ENCODE measurements around the gene OR2J2.

DNA sequence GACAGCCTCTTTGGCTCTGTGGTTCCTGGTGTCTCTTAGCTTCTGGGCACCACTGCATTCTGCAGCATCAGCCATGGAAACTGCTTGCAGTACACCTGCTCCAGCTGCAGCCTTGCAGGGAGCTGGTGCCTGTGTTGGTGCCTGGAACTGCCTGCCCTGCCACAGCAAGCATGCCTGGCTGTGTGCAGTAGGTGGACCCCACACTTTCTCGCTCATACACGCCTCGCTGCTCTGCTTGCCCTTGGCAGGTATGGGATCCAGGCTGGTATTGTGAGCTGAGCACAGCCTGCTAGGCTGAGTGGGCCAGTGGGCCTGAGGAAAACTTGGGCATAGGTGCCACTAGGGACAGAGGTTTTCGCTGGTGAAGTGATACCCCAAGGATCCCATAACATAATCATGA lies 40.1 kb upstream of the OR2J2 start:
- TF ChIP-seq POLR2A (IDR thresholded peaks at IDR 0.05; ENCODE audit: low read depth, low read length) (no peak), POLR2AphosphoS5 (IDR thresholded peaks at IDR 0.05; ENCODE audit: low read depth, low read length) (no peak), SPI1 (IDR thresholded peaks at IDR 0.05; ENCODE audit: low read depth, low read length) (no peak), TAF1 (IDR thresholded peaks at IDR 0.05; ENCODE audit: low read depth, low read length) (no peak)
